GM10248 (cell line): Measurements from ENCODE around the gene CHN1.

Source experiments
- CTCF ChIA-PET: fragments of 300-600 bp; sonication (Branson Sonifier 250); formaldehyde crosslinking; extraction: SDS; loops from one replicate; lab custom pipeline; 2021; ENCODE audit warnings: antibody characterized with exemption; lab: Yijun Ruan, JAX
- POLR2A ChIA-PET: fragments of 350-650 bp; sonication (Branson Sonifier 250); formaldehyde crosslinking; extraction: SDS; loops from one replicate; lab custom pipeline; 2020; ENCODE audit warnings: antibody characterized with exemption; lab: Yijun Ruan, JAX
- DNase-seq: peaks from one replicate; pipeline ENCODE4 v3.0.0; 2012; ENCODE audit errors: extremely low spot score
- TF ChIP-seq, protein P1 (sequence below): IDR thresholded peaks from 2 replicates; pipeline ENCODE4 v1.5.1; 2012; ENCODE audit warnings: mild to moderate bottlenecking, low read depth; ENCODE audit errors: extremely low read depth, missing control alignments, control extremely low read depth

Gene CHN1

GRCh38 chr2:174779361-174779928, 225.7 kb downstream of the CHN1 start:
- ChIA-PET CTCF (interaction anchor here (1.5 to 1.7 kb wide), 2 partner anchors 9 to 30 kb away, joined by 3 to 5 read pairs; no protein-coding TSS in a partner anchor), POLR2A (no interaction called here)
- no peak for DNase-seq
- TF ChIP-seq, protein P1, sequence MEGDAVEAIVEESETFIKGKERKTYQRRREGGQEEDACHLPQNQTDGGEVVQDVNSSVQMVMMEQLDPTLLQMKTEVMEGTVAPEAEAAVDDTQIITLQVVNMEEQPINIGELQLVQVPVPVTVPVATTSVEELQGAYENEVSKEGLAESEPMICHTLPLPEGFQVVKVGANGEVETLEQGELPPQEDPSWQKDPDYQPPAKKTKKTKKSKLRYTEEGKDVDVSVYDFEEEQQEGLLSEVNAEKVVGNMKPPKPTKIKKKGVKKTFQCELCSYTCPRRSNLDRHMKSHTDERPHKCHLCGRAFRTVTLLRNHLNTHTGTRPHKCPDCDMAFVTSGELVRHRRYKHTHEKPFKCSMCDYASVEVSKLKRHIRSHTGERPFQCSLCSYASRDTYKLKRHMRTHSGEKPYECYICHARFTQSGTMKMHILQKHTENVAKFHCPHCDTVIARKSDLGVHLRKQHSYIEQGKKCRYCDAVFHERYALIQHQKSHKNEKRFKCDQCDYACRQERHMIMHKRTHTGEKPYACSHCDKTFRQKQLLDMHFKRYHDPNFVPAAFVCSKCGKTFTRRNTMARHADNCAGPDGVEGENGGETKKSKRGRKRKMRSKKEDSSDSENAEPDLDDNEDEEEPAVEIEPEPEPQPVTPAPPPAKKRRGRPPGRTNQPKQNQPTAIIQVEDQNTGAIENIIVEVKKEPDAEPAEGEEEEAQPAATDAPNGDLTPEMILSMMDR = no peak

GRCh38 chr2:174778085-174778981, 226.8 kb downstream of the CHN1 start:
- POLR2A ChIA-PET = no interaction called here
- CTCF ChIA-PET = interaction anchor here (3.7 kb wide), 1 partner anchor 30 kb away, joined by 12 read pairs; no protein-coding TSS in a partner anchor
- TF ChIP-seq, protein P1 = no peak
- DNase-seq = peak; percentile 56

- TF ChIP-seq, protein P1 = no peak
- ChIA-PET POLR2A (no interaction called here), CTCF (interaction anchor here (3.7 kb wide), 1 partner anchor 29 kb away, joined by 12 read pairs; no protein-coding TSS in a partner anchor)
- no peak for DNase-seq
These were observed 227.7 kb downstream of the CHN1 start for GRCh38 chr2:174777347-174778084.

DNA sequence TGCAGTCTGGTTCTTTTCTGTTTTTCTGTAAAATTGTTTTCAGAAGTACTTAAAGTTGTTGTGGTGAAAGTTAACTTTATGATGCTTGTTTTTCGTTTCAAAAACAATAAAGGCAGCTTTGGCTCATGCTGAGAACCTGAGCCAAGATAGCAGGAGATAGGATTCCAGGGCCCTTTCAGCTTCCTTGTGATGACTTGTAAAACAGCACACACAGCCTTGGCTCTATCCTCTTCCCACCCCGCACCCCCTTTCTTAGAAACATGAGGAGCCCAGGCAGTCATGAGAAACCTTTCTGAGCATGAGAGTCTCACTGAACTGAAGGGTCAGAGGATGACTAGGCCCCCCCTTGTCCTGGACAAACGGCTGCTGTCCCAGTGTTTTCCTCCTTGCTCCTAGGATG, 228.5 kb downstream of the CHN1 start:
- ChIA-PET POLR2A (no interaction called here), CTCF (interaction anchor here (1.8 to 3.7 kb wide), 2 partner anchors 28 to 77 kb away, joined by 3 to 12 read pairs; no protein-coding TSS in a partner anchor)
- TF ChIP-seq, protein P1 = no peak
- DNase-seq = no peak

- DNase-seq = no peak
- TF ChIP-seq, protein P1 = peak; percentile 28
These were observed 229.0 kb downstream of the CHN1 start for GRCh38 chr2:174776223-174776622.

GRCh38 chr2:174775571-174775980, 229.6 kb downstream of the CHN1 start:
- TF ChIP-seq, protein P1 = no peak
- POLR2A ChIA-PET = no interaction called here
- CTCF ChIA-PET = interaction anchor here (0.7 to 3.7 kb wide), 5 partner anchors 11 to 76 kb away, joined by 3 to 12 read pairs (median 3); partner anchors contain the start of gene CHRNA1
- DNase-seq = no peak

More at GRCh38 chr2:174776223-174776622, 229.0 kb downstream of the CHN1 start:
- POLR2A ChIA-PET = no interaction called here
- CTCF ChIA-PET = interaction anchor here (0.7 to 3.7 kb wide), 4 partner anchors 12 to 77 kb away, joined by 3 to 12 read pairs (median 3); partner anchors contain the start of gene CHRNA1
